Gastroesophageal sphincter (tissue), 4 donors: ENCODE measurements around the gene CGNL1. TPM values are rescaled to one million over a fixed set of nuclear protein-coding genes. Genes with fewer than 3 reads are reported as not detected.

Source experiments
- ATAC-seq: fragments of 150-250 bp; one replicate; pipeline ENCODE4 v1.9.1; 2016; ENCODE audit warnings: mild to moderate bottlenecking, moderate library complexity
- H3K27ac ChIP-seq, 4 donors: fragments of 200-600 bp; sonication (generic) in 3 of 4; 1 replicate in 3 of 4; 2 replicates in 1 of 4; pipeline ENCODE4 v1.5.1; 2016 to 2019
- H3K27me3 ChIP-seq: fragments of 200-600 bp; sonication (generic); one replicate; pipeline ENCODE4 v1.5.1; 2019
- H3K36me3 ChIP-seq, 2 donors: fragments of 200-600 bp; sonication (generic); one replicate each; pipeline ENCODE4 v1.5.1; 2019; ENCODE audit warnings: control low read depth in 1 of 2
- H3K4me1 ChIP-seq, 3 donors: fragments of 200-600 bp; sonication (generic); 1 replicate in 2 of 3; 2 replicates in 1 of 3; pipeline ENCODE4 v1.5.1; 2016 to 2019; ENCODE audit warnings: control low read depth in 2 of 3
- H3K4me3 ChIP-seq, 2 donors: fragments of 200-600 bp; sonication (generic); one replicate each; pipeline ENCODE4 v1.5.1; 2019; ENCODE audit warnings: mild to moderate bottlenecking in 1 of 2, moderate library complexity in 1 of 2
- H3K9me3 ChIP-seq, 3 donors: fragments of 200-600 bp; sonication (generic); one replicate each; pipeline ENCODE4 v1.5.1; 2017 to 2019; ENCODE audit warnings: control low read depth in 2 of 3
- CTCF ChIP-seq, 4 experiments: fragments of 200-600 bp in 2 of 4; fragments of 450-650 bp in 2 of 4; sonication (generic) in 1 of 4; IDR thresholded peaks; one replicate each; pipeline ENCODE4 v1.5.1; 2017 to 2019; ENCODE audit warnings: antibody characterized with exemption in 4 of 4, mild to moderate bottlenecking in 2 of 4, moderate library complexity in 2 of 4
- EP300 ChIP-seq: sonication (generic); formaldehyde crosslinking; IDR thresholded peaks from one replicate; pipeline ENCODE4 v1.6.1; 2017; ENCODE audit warnings: antibody characterized with exemption, mild to moderate bottlenecking
- POLR2A ChIP-seq, 2 donors: fragments of 450-650 bp; IDR thresholded peaks; one replicate each; pipeline ENCODE4 v1.6.1; 2017; ENCODE audit warnings: antibody characterized with exemption in 2 of 2, mild to moderate bottlenecking in 2 of 2, moderate library complexity in 1 of 2
- POLR2AphosphoS5 ChIP-seq: sonication (generic); formaldehyde crosslinking; IDR thresholded peaks from one replicate; pipeline ENCODE4 v1.6.1; 2017; ENCODE audit warnings: antibody characterized with exemption
- WGBS, 2 donors: methylation state at CpG; one replicate each; pipeline ENCODE4 v1.1.5; 2018; ENCODE audit warnings: low coverage in 1 of 2; 5-methylcytosine and 5-hydroxymethylcytosine counted together
- total RNA-seq, 4 donors: library from RNA; depleted of rRNA; stranded (reverse); fragments of >200 nt; gene quantifications; one replicate each; pipeline ENCODE4 v1.1.0, GENCODE V29; 2016

The CGNL1 gene
- total RNA-seq, 4 donors from 2014 or later, result 8.5 to 36.4 (median 16.7) TPM

GRCh38 chr15:57468486-57468885 is 92.2 kb downstream of the CGNL1 start:
- TF ChIP-seq POLR2AphosphoS5, result no peak
- TF ChIP-seq POLR2A (IDR thresholded peaks at IDR 0.05), result no peak
- no peak for TF ChIP-seq EP300
- TF ChIP-seq CTCF (IDR thresholded peaks at IDR 0.05), result no peak
- ATAC-seq, result no peak
- Histone ChIP-seq H3K36me3 (peaks cover 0 to 3% of the 10 kb centered on the region in 2 donors), H3K27me3 (no peaks in the 10 kb centered on the region), H3K9me3 (no peaks in the 10 kb centered on the region), H3K4me1 (no peaks in the 10 kb centered on the region), H3K27ac (no peak overlapping the region), H3K4me3 (no peak overlapping the region)
- WGBS, 2 donors, result 83 to 95% methylated on average over 3 to 4 of the region's 4 CpGs

GRCh38 chr15:57470543-57470942 is 94.2 kb downstream of the CGNL1 start:
- 100% methylated on average over 2 to 3 of the region's 3 CpGs for WGBS, 2 donors
- TF ChIP-seq POLR2AphosphoS5 (no peak), CTCF (IDR thresholded peaks at IDR 0.05) (no peak), POLR2A (IDR thresholded peaks at IDR 0.05) (no peak), EP300 (no peak)
- no peak for ATAC-seq
- Histone ChIP-seq H3K4me3 (no peak overlapping the region), H3K27me3 (no peaks in the 10 kb centered on the region), H3K36me3 (peaks cover 0 to 2% of the 10 kb centered on the region in 2 donors), H3K27ac (no peak overlapping the region), H3K4me1 (no peaks in the 10 kb centered on the region), H3K9me3 (no peaks in the 10 kb centered on the region)

- peaks cover 0 to 2% of the 10 kb centered on the region in 2 donors for H3K36me3 ChIP-seq
- no peaks in the 10 kb centered on the region for H3K9me3 ChIP-seq
- no peak for TF ChIP-seq CTCF (IDR thresholded peaks at IDR 0.05)
- no peak for TF ChIP-seq POLR2AphosphoS5
- no peak for TF ChIP-seq POLR2A (IDR thresholded peaks at IDR 0.05)
- TF ChIP-seq EP300, result no peak
- H3K27me3 ChIP-seq, result no peaks in the 10 kb centered on the region
- no peak overlapping the region for H3K27ac ChIP-seq
- H3K4me3 ChIP-seq, result no peak overlapping the region
- ATAC-seq, result no peak
- no peaks in the 10 kb centered on the region for H3K4me1 ChIP-seq
- WGBS, 2 donors, result 80 to 93% methylated on average over 1 to 2 of the region's 2 CpGs
These were observed 96.6 kb downstream of the CGNL1 start for GRCh38 chr15:57472861-57473260.

- no peak overlapping the region for H3K27ac ChIP-seq
- TF ChIP-seq POLR2AphosphoS5, result no peak
- H3K9me3 ChIP-seq, result no peaks in the 10 kb centered on the region
- WGBS, 2 donors, result 51 to 57% methylated on average over 1 to 5 of the region's 5 CpGs
- no peaks in the 10 kb centered on the region for H3K4me1 ChIP-seq
- H3K4me3 ChIP-seq, result no peak overlapping the region
- no peaks in the 10 kb centered on the region for H3K27me3 ChIP-seq
- peaks cover 0 to 2% of the 10 kb centered on the region in 2 donors for H3K36me3 ChIP-seq
- no peak for ATAC-seq
These were observed 100.2 kb downstream of the CGNL1 start for GRCh38 chr15:57476533-57476975.

GRCh38 chr15:57477736-57478522 is 101.6 kb downstream of the CGNL1 start:
- Histone ChIP-seq H3K27ac (no peak overlapping the region), H3K9me3 (no peaks in the 10 kb centered on the region), H3K4me3 (no peak overlapping the region), H3K4me1 (no peaks in the 10 kb centered on the region), H3K36me3 (peaks cover 0 to 2% of the 10 kb centered on the region in 2 donors), H3K27me3 (no peaks in the 10 kb centered on the region)
- WGBS, 2 donors, result 90 to 100% methylated on average over 3 to 4 of the region's 9 CpGs
- no peak for ATAC-seq
- TF ChIP-seq POLR2A (IDR thresholded peaks at IDR 0.05), result no peak
- no peak for TF ChIP-seq POLR2AphosphoS5
- TF ChIP-seq CTCF (IDR thresholded peaks at IDR 0.05), result no peak
- no peak for TF ChIP-seq EP300
